KMS-11 (cell line): ENCODE results near the gene KCP.

Source experiments
- H2AFZ ChIP-seq: fragments of 200-600 bp; sonication (generic); 2 replicates; pipeline ENCODE4 v1.6.1; 2016; ENCODE audit warnings: antibody characterized with exemption, mixed run types, low read depth
- H3K27ac ChIP-seq: fragments of 200-600 bp; sonication (generic); 2 replicates; pipeline ENCODE4 v1.6.1; 2016; ENCODE audit warnings: mild to moderate bottlenecking, mixed run types
- H3K27me3 ChIP-seq: fragments of 200-600 bp; sonication (generic); 2 replicates; pipeline ENCODE4 v1.6.1; 2017; ENCODE audit warnings: mild to moderate bottlenecking, low read depth, mixed run types, moderate library complexity; ENCODE audit not compliant: insufficient read depth
- H3K36me3 ChIP-seq: fragments of 200-600 bp; sonication (generic); 2 replicates; pipeline ENCODE4 v1.6.1; 2017; ENCODE audit warnings: mild to moderate bottlenecking, mixed run types; ENCODE audit not compliant: insufficient read depth
- H3K4me1 ChIP-seq: fragments of 200-600 bp; sonication (generic); 2 replicates; pipeline ENCODE4 v1.6.1; 2016; ENCODE audit warnings: mild to moderate bottlenecking, low read depth, mixed run types; ENCODE audit not compliant: poor library complexity, severe bottlenecking
- H3K4me2 ChIP-seq: fragments of 200-600 bp; sonication (generic); 2 replicates; pipeline ENCODE4 v1.7.0; 2016; ENCODE audit warnings: mild to moderate bottlenecking, mixed run types
- H3K4me3 ChIP-seq: fragments of 200-600 bp; sonication (generic); IDR thresholded peaks from 2 replicates; pipeline ENCODE4 v1.6.1; 2017; ENCODE audit warnings: low read depth, low read length, mixed read lengths; ENCODE audit not compliant: insufficient read depth
- H3K79me2 ChIP-seq: fragments of 200-600 bp; sonication (generic); 2 replicates; pipeline ENCODE4 v1.6.1; 2016; ENCODE audit warnings: low read depth, mixed run types; ENCODE audit not compliant: insufficient read depth
- H3K9ac ChIP-seq: fragments of 200-600 bp; sonication (generic); 2 replicates; pipeline ENCODE4 v1.6.1; 2016; ENCODE audit warnings: mild to moderate bottlenecking, mixed run types
- H4K20me1 ChIP-seq: fragments of 200-600 bp; sonication (generic); 2 replicates; pipeline ENCODE4 v1.6.1; 2016; ENCODE audit warnings: mild to moderate bottlenecking, mixed run types; ENCODE audit not compliant: insufficient read depth
- CTCF ChIP-seq: fragments of 200-600 bp; sonication (generic); conservative IDR thresholded peaks from 2 replicates; pipeline ENCODE4 v1.6.1; 2017; ENCODE audit warnings: low read depth, mild to moderate bottlenecking, antibody characterized with exemption, low read length, moderate library complexity, mixed read lengths

Gene KCP

GRCh38 chr7:128932862-128933179 is 22.3 kb upstream of the KCP start:
- Histone ChIP-seq H4K20me1 (no peaks in the 10 kb centered on the region), H3K27ac (peak overlapping the region; percentile 57), H3K79me2 (no peaks in the 10 kb centered on the region), H3K27me3 (no peaks in the 10 kb centered on the region), H3K4me2 (peak overlapping the region; percentile 87), H3K4me1 (peaks cover 37% of the 10 kb centered on the region), H3K9ac (peak overlapping the region; percentile 67; the same call in 1 of the 2 replicates), H3K4me3 (no peak overlapping the region), H3K36me3 (no peaks in the 10 kb centered on the region), H2AFZ (peak overlapping the region; percentile 71)
- no peak for TF ChIP-seq CTCF

- H3K4me3 ChIP-seq = no peak overlapping the region
- H3K79me2 ChIP-seq = no peaks in the 10 kb centered on the region
- H3K27ac ChIP-seq = no peak overlapping the region
- TF ChIP-seq CTCF = no peak
- peaks cover 32% of the 10 kb centered on the region for H3K4me1 ChIP-seq
- H3K4me2 ChIP-seq = peak overlapping the region; percentile 87
- H4K20me1 ChIP-seq = no peaks in the 10 kb centered on the region
- no peaks in the 10 kb centered on the region for H3K27me3 ChIP-seq
- no peaks in the 10 kb centered on the region for H3K36me3 ChIP-seq
- peak overlapping the region; percentile 71; the same call in 1 of the 2 replicates for H2AFZ ChIP-seq
- peak overlapping the region; percentile 67; the same call in 1 of the 2 replicates for H3K9ac ChIP-seq
Measured at GRCh38 chr7:128931965-128932861, 21.7 kb upstream of the KCP start.

GRCh38 chr7:128931190-128931798 is 20.8 kb upstream of the KCP start:
- Histone ChIP-seq H3K4me3 (no peak overlapping the region), H3K4me2 (no peak overlapping the region), H3K9ac (no peak overlapping the region), H2AFZ (no peak overlapping the region), H3K36me3 (no peaks in the 10 kb centered on the region), H3K27me3 (no peaks in the 10 kb centered on the region), H3K4me1 (peaks cover 26% of the 10 kb centered on the region), H3K27ac (no peak overlapping the region), H3K79me2 (no peaks in the 10 kb centered on the region), H4K20me1 (no peaks in the 10 kb centered on the region)
- no peak for TF ChIP-seq CTCF

- no peak overlapping the region for H3K27ac ChIP-seq
- no peaks in the 10 kb centered on the region for H3K36me3 ChIP-seq
- no peak for TF ChIP-seq CTCF
- no peak overlapping the region for H3K4me2 ChIP-seq
- no peak overlapping the region for H3K9ac ChIP-seq
- H3K4me1 ChIP-seq = peaks cover 20% of the 10 kb centered on the region
- no peak overlapping the region for H2AFZ ChIP-seq
- no peaks in the 10 kb centered on the region for H4K20me1 ChIP-seq
- no peaks in the 10 kb centered on the region for H3K79me2 ChIP-seq
- no peak overlapping the region for H3K4me3 ChIP-seq
- H3K27me3 ChIP-seq = no peaks in the 10 kb centered on the region
Measured at GRCh38 chr7:128928882-128929788, 18.6 kb upstream of the KCP start.
